HepG2 (cell line): ENCODE data around the gene ERBB4. TPM values are rescaled to one million over a fixed set of nuclear protein-coding genes. Genes with fewer than 3 reads are reported as not detected.

ENCODE experiments used
- ATAC-seq: fragments of 200-7000 bp; cut with Tn5 transposase; 3 replicates; pipeline ENCODE4 v1.9.1; 2020; ENCODE audit warnings: mild to moderate bottlenecking, moderate library complexity
- BruUV-seq: library from RNA; stranded (reverse); fragments of 400-500 nt; replicated peaks from 2 replicates; lab custom pipeline; 2021; lab: Mats Ljungman, UMichigan
- CTCF ChIA-PET: fragments of 300-600 bp; formaldehyde crosslinking; extraction: SDS; loops from one replicate; lab custom pipeline; 2021; ENCODE audit warnings: low total read pairs, inconsistent platforms, low intra/inter-chr PET ratio; lab: Yijun Ruan, JAX
- POLR2A ChIA-PET: fragments of 350-600 bp; sonication (Branson Sonifier 250); formaldehyde crosslinking; loops from one replicate; lab custom pipeline; 2020; ENCODE audit warnings: antibody characterized with exemption, inconsistent platforms; lab: Yijun Ruan, JAX
- DNase-seq: peaks from one replicate; pipeline ENCODE4 v3.0.0-alpha.2; 2015; ENCODE audit warnings: low spot score
- FAIRE-seq: peaks from 3 replicates; lab custom pipeline; 2011; peaks lifted over from hg19 to GRCh38; lab: Jason Lieb, UNC
- H2AFZ ChIP-seq: one replicate; pipeline ENCODE4 v1.6.1; 2011; ENCODE audit warnings: low read length, inconsistent platforms
- H3K27ac ChIP-seq: fragments of 300-600 bp; 3 replicates; pipeline ENCODE4 v1.8.0; 2011; ENCODE audit warnings: mixed run types, mild to moderate bottlenecking, mixed read lengths, low read length, inconsistent platforms; ENCODE audit not compliant: insufficient read depth; ENCODE audit errors: extremely low read length
- H3K27me3 ChIP-seq, 2 experiments: fragments of 200-600 bp in 1 of 2; 2 replicates in 1 of 2; 3 replicates in 1 of 2; pipeline versions ENCODE4 v1.6.0 to v1.8.0; 2011; ENCODE audit warnings: low read length in 2 of 2, mild to moderate bottlenecking in 2 of 2, moderate library complexity in 2 of 2, inconsistent platforms in 1 of 2; ENCODE audit not compliant: insufficient read depth in 2 of 2, control insufficient read depth in 1 of 2
- H3K36me3 ChIP-seq, 2 experiments: fragments of 200-600 bp in 1 of 2; replicated peaks in 1 of 2; 2 replicates in 1 of 2; 3 replicates in 1 of 2; pipeline versions ENCODE4 v1.5.1 to v1.8.0; 2011; ENCODE audit warnings: low read length in 2 of 2, inconsistent platforms in 1 of 2; ENCODE audit not compliant: insufficient read depth in 2 of 2, control insufficient read depth in 1 of 2
- H3K4me1 ChIP-seq: 2 replicates; pipeline ENCODE4 v1.5.1; 2012; ENCODE audit warnings: low read length, inconsistent platforms; ENCODE audit not compliant: insufficient read depth
- H3K4me2 ChIP-seq: 2 replicates; pipeline ENCODE4 v1.6.0; 2011; ENCODE audit warnings: low read depth, low read length, inconsistent platforms
- H3K4me3 ChIP-seq, 3 experiments: fragments of 200-600 bp in 1 of 3; sonication (generic), shearing (Covaris generic) in 1 of 3; replicated peaks in 1 of 3; 2 replicates each; pipeline ENCODE4 v1.5.1; 2011 to 2016; ENCODE audit warnings: low read length in 3 of 3, inconsistent platforms in 2 of 3, low read depth in 2 of 3, mild to moderate bottlenecking in 2 of 3, control low read depth in 1 of 3, mixed read lengths in 1 of 3; ENCODE audit not compliant: insufficient read depth in 1 of 3
- H3K79me2 ChIP-seq: one replicate; pipeline ENCODE4 v1.6.1; 2011; ENCODE audit warnings: low read length, inconsistent platforms; ENCODE audit not compliant: insufficient read depth
- H3K9ac ChIP-seq: 2 replicates; pipeline ENCODE4 v1.6.0; 2011; ENCODE audit warnings: mild to moderate bottlenecking, low read depth, low read length, inconsistent platforms; ENCODE audit not compliant: insufficient read depth
- H3K9me3 ChIP-seq: 2 replicates; pipeline ENCODE4 v1.5.1; 2012; ENCODE audit warnings: mild to moderate bottlenecking, low read length
- H4K20me1 ChIP-seq: 2 replicates; pipeline ENCODE4 v1.6.0; 2011; ENCODE audit warnings: inconsistent platforms, mild to moderate bottlenecking, low read length, moderate library complexity; ENCODE audit not compliant: insufficient read depth
- GATAD2A ChIP-seq: IDR thresholded peaks from 2 replicates; pipeline ENCODE4 v1.6.1; 2016
- KDM2A ChIP-seq: sonication (generic); formaldehyde crosslinking; IDR thresholded peaks from 2 replicates; pipeline ENCODE4 v1.4.0; 2020; ENCODE audit warnings: low read depth, missing genetic modification reagents, borderline replicate concordance
- MYNN ChIP-seq: sonication (generic); formaldehyde crosslinking; IDR thresholded peaks from 2 replicates; pipeline ENCODE4 v1.4.0; 2020; ENCODE audit warnings: mild to moderate bottlenecking, low read depth, missing genetic modification reagents
- PPARG ChIP-seq: conservative IDR thresholded peaks from 2 replicates; pipeline ENCODE4 v1.6.1; 2016; ENCODE audit warnings: missing biosample characterization, missing genetic modification reagents
- TBL1XR1 ChIP-seq: fragments of 150-350 bp; IDR thresholded peaks from 2 replicates; pipeline ENCODE4 v1.6.1; 2014; ENCODE audit warnings: borderline replicate concordance, low read length; ENCODE audit not compliant: partially characterized antibody
- ZNF180 ChIP-seq: sonication (generic); formaldehyde crosslinking; IDR thresholded peaks from 2 replicates; pipeline ENCODE4 v1.4.0; 2020; ENCODE audit warnings: low read depth, missing genetic modification reagents, borderline replicate concordance
- ZNF891 ChIP-seq: sonication (generic); formaldehyde crosslinking; IDR thresholded peaks from 2 replicates; pipeline ENCODE4 v1.5.0; 2020; ENCODE audit warnings: mild to moderate bottlenecking, missing genetic modification reagents
- WGBS: methylation state at CpG from one replicate; pipeline ENCODE4 v1.1.6; 2017; ENCODE audit warnings: low lambda C conversion rate; 5-methylcytosine and 5-hydroxymethylcytosine counted together
- in situ Hi-C: cut with HindIII; loops from 2 replicates; pipeline ENCODE4 v1.10.0; 2017; ENCODE audit warnings: low pct_unique_long_range_greater_than_20kb; ENCODE audit not compliant: extremely low pct_ligation_motif_present
- intact Hi-C: fragments of 100-400 bp; cut with micrococcal nuclease; formaldehyde crosslinking; loops from one replicate; pipeline ENCODE4 v1.10.0; 2022; ENCODE audit not compliant: unreplicated experiment
- polyA plus RNA-seq, 8 experiments: library from polyadenylated mRNA; depleted of rRNA in 3 of 8; stranded (reverse) in 7 of 8; unstranded in 1 of 8; fragments of >200 nt; fragmentation: Illumina TruSeq in 4 of 8; extraction: Trizol in 4 of 8; gene quantifications; 2 replicates each; pipeline versions ENCODE4 v1.2.1 to v1.2.3, GENCODE V29; 2011 to 2016; ENCODE audit warnings: low read depth in 4 of 8, missing spikeins in 1 of 8, mixed read lengths in 1 of 8; ENCODE audit not compliant: insufficient read depth in 1 of 8
- total RNA-seq, 5 experiments: library from RNA; depleted of rRNA; stranded (reverse); fragments of >200 nt; fragmentation: Illumina TruSeq; extraction: Trizol; gene quantifications; 2 replicates each; pipeline ENCODE4 v1.2.3, GENCODE V29; 2016; ENCODE audit warnings: low read depth in 1 of 5

Gene ERBB4
- total and polyA plus RNA-seq, 2 of the 13 experiments (the other 11 are each of a cell fraction or from before 2014, with no cell fraction given): not detected

- POLR2A ChIA-PET: no interaction called here
- H3K4me1 ChIP-seq: no peaks in the 10 kb centered on the region
- peaks cover 33% of the 10 kb centered on the region for H3K9me3 ChIP-seq
- no peak for ATAC-seq
- H3K27me3 ChIP-seq: no peaks in the 10 kb centered on the region
- H2AFZ ChIP-seq: no peak overlapping the region
- H3K4me3 ChIP-seq: no peak overlapping the region
- no peak for DNase-seq
- intact Hi-C loops: no loop called here
- in situ Hi-C loops: no loop called here
- no peak overlapping the region for H3K4me2 ChIP-seq
- TF ChIP-seq PPARG (CRISPR knock-in tag) (no peak), MYNN (CRISPR knock-in tag) (no peak), KDM2A (no peak), ZNF180 (CRISPR knock-in tag) (no peak), ZNF891 (CRISPR knock-in tag) (no peak)
- TF ChIP-seq, all 625 proteins: peak for 0
- Histone ChIP-seq H3K27ac (no peak overlapping the region), H4K20me1 (no peaks in the 10 kb centered on the region), H3K36me3 (no peaks in the 10 kb centered on the region), H3K9ac (no peak overlapping the region), H3K79me2 (no peaks in the 10 kb centered on the region)
- 47% methylated on average over 2 of the region's 2 CpGs for WGBS
- no peak for FAIRE-seq
- BruUV-seq: no TSS peak
- CTCF ChIA-PET: no interaction called here
Observed at GRCh38 chr2:211688196-211688595, 850.4 kb downstream of the ERBB4 start.

- no peak for ATAC-seq
- no peak for DNase-seq
- Histone ChIP-seq H3K4me2 (no peak overlapping the region), H3K79me2 (no peaks in the 10 kb centered on the region), H4K20me1 (no peaks in the 10 kb centered on the region), H3K4me1 (no peaks in the 10 kb centered on the region), H3K9me3 (0 out of 2 replicates have a peak, but pooled peaks cover 1% of the 10 kb centered on the region), H3K27ac (no peak overlapping the region)
- no peak for FAIRE-seq
- in situ Hi-C loops: no loop called here
- intact Hi-C loops: no loop called here
- no TSS peak for BruUV-seq
- CTCF ChIA-PET: no interaction called here
- TF ChIP-seq GATAD2A (CRISPR knock-in tag) (no peak), TBL1XR1 (no peak)
- TF ChIP-seq, all 625 proteins: peak for 0
- WGBS: 0% methylated on average over 2 of the region's 2 CpGs
- no peaks in the 10 kb centered on the region for H3K27me3 ChIP-seq
- no peak overlapping the region for H2AFZ ChIP-seq
- POLR2A ChIA-PET: no interaction called here
- no peak overlapping the region for H3K9ac ChIP-seq
- no peak overlapping the region for H3K4me3 ChIP-seq
- no peaks in the 10 kb centered on the region for H3K36me3 ChIP-seq
Observed at GRCh38 chr2:211674715-211675114, 863.9 kb downstream of the ERBB4 start.
